ENCODE measurements around the gene WARS2. TPM values are rescaled to one million over a fixed set of nuclear protein-coding genes. Genes with fewer than 3 reads are reported as not detected.

WARS2 gene
- total RNA-seq, 1 donor: 19.9 TPM

DNA sequence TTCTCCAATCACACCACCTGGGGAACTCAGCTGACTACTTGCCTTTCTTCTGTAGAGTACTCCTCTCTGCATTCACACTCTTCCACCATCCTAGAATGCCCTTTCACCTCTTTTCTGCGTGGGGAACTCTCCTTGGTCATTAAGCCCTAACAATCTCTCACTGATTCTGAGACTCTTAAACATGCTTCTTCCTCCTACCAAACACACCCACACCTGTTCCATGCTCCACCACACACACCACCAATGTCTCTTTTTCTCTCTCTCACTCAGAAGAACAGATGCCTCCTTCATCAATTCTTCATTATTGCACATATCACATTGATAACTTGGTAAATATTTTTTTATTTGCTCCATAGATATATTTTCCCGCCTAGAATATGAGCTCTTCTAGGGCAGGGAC, 53.6 kb downstream of the WARS2 start:
- DNase-seq (ENCODE audit: low read depth in 2 of 3, low spot score in 2 of 3): no peak

DNA sequence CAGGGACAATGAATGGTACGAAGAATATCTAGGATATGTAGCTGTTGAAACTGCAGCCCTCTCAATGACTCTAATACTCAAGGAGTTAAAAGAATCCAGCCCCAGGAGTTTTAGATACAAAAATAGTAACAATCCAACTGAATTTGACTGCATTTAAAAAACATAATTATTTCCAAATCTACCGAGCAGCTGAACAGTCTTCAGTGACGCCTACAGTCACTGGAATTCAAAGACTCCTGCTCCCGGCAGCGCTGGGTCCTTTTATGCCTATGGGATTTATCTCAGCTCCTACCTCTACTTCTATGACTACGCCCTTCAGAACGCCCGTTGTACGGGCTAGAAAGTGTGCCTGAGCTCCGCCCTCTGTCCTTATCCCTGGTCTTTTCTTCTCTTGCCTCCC, 55.7 kb downstream of the WARS2 start:
- DNase-seq (ENCODE audit: low read depth in 2 of 3, low spot score in 2 of 3): no peak

DNA sequence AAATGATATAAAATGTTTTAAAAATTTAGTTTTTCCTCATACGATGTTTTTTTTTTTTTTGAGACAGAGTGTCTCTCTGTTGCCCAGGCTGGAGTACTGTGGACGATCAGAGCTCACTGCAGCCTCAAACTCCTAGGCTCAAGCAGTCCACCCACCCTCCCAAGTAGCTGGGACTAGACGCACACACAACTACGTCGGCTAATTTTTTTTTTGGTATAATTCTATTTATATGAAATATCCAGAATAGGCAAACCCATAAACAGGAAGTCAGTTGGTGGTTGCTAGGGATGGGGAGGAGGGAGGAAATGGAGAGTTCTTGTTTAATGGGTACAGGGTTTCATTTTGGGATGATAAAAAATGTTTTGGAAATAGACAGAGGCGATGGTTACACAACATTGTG, 56.5 kb downstream of the WARS2 start:
- no peak for DNase-seq (ENCODE audit: low read depth in 2 of 3, low spot score in 2 of 3)

DNA sequence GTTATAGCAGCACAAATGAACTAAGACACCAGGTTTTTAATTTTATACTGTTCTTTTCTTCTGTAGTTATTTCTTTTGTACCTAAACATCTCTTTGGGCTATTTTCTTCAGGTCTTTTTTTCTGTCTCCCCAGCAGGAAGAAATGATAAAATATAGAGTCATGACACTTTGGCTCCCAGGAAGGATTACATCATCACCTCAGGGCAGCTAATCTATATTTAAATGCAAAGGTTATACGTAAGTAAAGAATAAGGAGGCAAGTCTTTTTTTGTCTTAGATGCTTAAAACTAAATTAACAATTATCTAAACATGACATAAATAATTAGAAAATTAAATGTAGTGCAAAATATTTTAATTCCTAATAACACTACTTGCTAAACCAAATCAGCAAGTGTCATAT, 57.0 kb downstream of the WARS2 start:
- DNase-seq (ENCODE audit: low read depth in 2 of 3, low spot score in 2 of 3): no peak

DNA sequence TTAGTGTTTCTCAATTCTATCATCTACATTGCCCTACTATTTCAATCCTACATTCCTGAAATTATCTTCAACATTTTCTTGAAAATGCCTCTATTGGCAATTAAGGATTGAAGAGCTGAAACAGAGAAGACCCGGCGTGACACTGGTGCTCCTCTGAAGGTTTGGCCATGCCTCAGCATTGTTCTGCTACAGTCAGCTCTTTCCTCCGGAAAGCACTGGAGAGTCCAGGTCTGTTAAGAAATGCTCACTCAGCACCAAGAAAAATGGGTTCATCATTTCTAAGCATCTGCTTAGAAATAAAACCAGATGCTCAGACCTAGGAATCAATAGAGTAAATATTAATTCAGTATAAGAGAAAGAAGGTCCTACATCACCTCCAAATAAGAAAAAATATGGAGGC, 58.8 kb downstream of the WARS2 start:
- DNase-seq (ENCODE audit: low read depth in 2 of 3, low spot score in 2 of 3): no peak

DNA sequence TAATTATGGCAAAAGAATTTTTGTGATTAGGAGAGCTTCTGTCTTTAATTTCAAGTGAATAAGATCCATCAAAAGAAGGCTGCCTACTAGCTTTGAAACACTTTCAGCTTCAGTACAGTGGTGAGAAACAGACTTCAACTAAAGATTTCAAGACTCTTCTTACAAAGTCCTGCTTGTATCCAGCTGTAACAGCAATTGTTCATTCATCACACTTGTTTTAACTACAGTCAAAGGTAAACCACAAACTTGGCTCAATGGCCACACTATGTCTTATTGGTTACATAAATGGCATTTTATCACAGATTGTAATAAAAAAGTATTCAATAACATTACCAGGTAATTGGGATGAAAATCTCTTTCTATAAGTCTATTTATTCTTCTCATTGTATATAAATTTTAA, 59.2 kb downstream of the WARS2 start:
- no peak for DNase-seq (ENCODE audit: low read depth in 2 of 3, low spot score in 2 of 3)

DNA sequence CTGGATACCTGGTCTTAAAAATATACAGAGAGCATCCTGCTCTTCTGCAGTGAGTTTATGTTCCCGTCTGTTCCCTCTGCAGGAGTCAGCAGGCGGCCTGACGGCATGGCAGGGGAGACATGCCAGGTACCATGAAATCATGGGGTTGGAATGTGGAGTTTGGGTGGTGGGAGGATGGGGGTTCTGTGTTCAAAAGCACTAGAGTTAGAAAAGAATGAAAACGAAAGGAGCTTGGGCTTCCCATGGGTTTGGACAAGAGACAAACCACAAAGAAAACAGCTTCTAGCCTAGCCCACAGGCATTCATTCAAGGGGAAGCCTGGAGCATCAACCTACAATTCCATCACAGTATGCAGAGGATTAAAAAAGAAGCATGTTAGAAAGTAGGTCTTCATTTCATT, 59.9 kb downstream of the WARS2 start:
- no peak for DNase-seq (ENCODE audit: low read depth in 2 of 3, low spot score in 2 of 3)

DNA sequence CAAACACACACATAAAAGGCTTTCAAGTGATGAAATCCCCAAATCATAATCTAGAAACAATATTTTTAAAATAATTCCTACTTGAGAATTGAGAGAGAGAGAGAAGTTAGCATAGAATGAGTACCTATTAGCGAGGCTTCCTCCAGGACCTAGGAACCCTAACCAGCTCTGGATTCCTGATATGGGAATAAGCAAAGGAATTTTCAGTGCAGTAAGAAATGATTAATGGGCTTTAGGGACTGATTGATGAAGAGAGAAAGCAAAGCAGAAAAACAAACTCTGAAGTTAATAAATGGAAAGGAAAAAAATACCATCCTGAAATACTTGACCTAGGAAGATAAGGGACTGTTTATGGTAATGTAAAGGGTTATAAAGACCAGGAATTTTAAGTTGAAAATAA, 60.6 kb downstream of the WARS2 start:
- DNase-seq (ENCODE audit: low read depth in 2 of 3, low spot score in 2 of 3): no peak

DNA sequence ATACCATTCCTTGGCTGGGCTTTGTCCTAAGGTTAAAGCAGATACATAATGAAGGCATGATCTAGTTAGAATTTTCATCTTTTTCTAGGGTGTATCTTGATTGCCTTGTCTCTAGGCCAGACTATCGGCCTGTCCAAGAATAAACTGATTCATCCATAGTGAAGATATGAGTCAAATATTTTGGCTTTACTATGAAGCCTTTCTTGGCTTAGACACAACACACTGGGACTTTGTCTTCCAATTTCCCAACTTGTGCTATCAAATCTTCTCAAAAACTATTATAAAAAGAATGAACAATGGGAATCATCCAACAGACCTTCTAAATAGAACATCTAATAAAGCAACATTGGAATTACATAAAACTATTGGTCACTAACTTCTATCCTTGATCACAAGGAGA, 64.8 kb downstream of the WARS2 start:
- DNase-seq (ENCODE audit: low read depth in 2 of 3, low spot score in 2 of 3): no peak

DNA sequence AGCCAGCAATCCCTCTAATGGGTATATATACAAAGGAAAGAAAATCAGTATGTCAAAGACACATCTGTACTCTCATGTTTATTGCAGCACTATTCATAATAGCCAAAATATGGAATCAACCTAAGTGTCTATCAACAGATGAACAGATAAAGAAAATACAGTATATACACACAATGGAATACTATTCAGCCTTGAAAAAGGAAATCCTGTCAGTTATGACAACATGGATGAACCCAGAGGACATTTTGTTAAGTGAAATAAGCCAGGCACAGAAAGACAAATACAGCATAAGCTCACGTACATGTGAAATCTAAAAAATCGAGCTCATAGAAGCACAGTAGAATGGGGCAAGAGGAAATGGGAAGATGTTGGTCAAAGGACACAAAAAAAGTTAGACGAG, 69.1 kb downstream of the WARS2 start:
- no peak for DNase-seq (ENCODE audit: low read depth in 2 of 3, low spot score in 2 of 3)

DNA sequence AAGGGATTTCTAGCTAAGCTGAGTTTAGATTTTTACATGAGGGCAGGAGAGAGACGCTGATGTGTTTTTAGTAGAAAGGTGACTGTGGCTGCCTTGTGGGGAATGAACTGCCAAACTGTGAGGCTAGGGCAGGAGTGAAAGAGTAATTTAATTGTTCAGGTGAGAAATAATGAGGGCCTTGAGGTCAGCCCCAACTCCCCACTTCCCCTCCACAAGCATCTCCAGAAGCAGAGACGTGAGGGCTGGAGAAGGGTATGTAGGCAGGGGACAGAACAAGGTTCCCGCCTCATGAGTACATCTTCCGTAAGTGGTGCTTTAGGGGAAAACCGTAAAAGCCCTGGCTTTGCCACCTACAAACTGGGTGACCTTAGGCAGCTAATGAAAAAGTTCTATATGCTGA, 70.8 kb downstream of the WARS2 start:
- DNase-seq (ENCODE audit: low read depth in 2 of 3, low spot score in 2 of 3): no peak

DNA sequence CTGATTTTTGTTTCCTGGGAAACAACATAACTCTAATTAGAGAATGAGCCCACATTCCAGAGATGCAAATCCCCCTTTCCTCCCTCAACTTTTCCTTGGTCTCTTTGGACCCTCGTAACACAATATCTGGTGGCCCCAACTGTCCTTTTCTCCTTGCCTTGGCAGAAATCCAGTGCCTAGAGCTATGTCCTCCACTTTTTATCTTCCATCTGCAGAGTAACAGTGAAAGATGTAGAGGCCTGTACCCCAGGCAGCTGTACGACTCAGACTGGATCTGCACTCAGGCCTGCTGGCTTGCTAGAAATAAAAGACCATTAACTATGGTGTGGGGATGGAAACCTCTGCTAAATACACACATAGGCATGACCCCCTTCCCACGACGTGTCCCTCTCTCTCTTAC, 72.0 kb downstream of the WARS2 start:
- DNase-seq (ENCODE audit: low read depth in 2 of 3, low spot score in 2 of 3): no peak

DNA sequence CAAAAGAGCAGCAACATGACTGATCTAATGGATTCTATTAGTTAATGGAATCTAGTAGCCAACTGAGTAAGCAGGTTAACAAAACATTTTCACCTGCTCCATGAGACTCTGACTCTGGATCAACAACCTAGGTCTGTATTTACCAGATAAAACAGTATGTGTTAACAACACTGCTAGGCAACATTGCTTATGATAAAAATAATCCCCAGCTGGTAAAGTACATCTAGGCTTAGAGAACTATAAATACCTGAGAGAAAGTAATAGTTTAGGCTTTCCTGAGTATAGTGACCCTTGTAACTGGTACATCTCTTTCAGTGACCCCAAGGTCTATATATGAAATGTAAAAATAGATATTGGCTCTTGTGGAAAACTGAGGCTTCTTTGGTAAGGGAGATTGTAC, 78.8 kb downstream of the WARS2 start:
- DNase-seq (ENCODE audit: low read depth in 2 of 3, low spot score in 2 of 3): no peak

DNA sequence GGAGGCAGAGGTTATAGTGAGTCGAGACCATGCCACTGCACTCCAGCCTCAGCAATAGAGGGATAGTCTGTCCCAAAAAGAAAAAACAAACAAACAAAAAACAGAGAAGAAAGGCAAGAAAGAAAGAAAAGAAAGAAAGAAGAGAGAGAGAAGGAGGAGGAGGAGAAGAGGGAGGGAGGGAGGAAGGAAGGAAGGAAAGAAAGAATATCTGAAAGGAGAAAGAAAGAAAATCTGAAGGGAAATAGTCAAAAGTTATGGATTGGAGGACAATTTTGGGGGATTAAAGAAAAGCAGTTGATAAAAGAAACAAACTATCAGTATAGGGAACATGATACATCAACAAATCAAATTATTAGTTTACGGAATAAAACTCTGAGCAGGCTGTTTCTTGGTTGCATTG, 84.9 kb downstream of the WARS2 start:
- no peak for DNase-seq (ENCODE audit: low read depth in 2 of 3, low spot score in 2 of 3)

DNA sequence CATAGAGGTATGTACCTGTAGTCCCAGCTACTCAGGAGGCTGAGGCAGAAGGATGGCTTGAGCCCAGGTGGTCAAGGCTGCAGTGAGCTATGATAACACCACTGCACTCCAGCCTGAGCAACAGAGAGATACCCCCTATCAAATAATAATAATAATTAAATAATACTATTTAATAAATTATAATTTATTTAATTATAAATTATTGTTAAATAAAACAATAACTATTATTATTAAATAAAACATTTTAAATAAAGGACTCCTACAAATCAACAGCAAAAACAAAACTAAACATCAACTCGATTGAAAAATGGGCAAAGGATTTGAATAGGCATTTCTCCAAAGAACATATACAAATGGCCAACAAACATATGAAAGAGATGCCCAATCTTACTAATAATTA, 86.5 kb downstream of the WARS2 start:
- no peak for DNase-seq (ENCODE audit: low read depth in 2 of 3, low spot score in 2 of 3)

DNA sequence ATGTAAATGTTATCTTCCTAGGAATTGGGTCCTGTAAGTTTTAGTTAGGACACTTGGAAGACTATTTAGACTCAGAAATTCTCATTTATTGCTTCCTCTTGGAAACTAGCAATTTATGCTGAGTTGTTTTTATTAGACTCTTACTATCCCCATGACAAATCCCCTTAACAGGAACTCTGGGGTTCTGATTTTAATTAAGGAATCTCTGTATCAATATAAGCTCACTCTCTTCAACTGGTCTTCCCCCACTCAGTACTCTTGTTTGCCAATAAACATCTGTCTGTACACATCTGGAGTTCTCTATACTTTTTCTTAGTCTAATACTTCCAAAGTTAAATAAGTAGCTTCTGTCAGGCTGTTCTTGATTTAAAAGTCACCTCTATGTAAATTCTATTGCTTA, 88.2 kb downstream of the WARS2 start:
- no peak for DNase-seq (ENCODE audit: low read depth in 2 of 3, low spot score in 2 of 3)

DNA sequence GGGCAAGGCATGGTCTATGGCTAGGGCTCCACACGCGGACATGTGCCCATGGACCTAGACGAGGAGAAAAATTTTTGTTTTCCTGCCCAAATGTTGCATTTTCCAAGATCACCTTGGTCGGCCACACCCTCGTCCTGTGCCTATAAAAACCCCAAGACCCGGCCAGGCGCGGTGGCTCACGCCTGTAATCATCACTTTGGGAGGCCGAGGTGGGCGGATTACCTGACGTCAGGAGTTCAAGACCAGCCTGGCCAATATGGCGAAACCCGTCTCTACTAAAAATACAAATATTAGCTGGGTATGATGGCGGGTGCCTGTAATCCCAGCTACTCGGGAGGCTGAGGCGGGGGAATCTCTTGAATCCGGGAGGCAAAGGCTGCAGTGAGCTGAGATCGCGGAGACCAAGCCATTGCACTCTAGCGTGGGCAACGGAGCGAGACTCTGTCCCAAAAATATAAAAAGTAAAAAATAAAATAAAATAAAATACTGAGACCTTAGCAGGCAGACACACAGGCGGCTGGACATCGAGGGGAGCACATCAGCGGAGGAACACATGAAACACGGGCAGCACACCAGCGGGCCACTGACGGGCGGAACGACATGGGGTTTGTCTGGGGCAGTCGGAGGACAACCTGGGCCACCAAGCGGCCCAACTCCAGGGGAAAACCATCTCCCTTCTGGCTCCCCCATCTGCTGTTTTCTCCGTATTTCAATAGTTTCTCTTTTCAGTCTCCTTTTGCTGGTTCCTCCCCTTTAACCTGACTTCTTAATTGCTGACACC, 91.6 kb downstream of the WARS2 start:
- no peak for DNase-seq (ENCODE audit: low read depth in 2 of 3, low spot score in 2 of 3)

DNA sequence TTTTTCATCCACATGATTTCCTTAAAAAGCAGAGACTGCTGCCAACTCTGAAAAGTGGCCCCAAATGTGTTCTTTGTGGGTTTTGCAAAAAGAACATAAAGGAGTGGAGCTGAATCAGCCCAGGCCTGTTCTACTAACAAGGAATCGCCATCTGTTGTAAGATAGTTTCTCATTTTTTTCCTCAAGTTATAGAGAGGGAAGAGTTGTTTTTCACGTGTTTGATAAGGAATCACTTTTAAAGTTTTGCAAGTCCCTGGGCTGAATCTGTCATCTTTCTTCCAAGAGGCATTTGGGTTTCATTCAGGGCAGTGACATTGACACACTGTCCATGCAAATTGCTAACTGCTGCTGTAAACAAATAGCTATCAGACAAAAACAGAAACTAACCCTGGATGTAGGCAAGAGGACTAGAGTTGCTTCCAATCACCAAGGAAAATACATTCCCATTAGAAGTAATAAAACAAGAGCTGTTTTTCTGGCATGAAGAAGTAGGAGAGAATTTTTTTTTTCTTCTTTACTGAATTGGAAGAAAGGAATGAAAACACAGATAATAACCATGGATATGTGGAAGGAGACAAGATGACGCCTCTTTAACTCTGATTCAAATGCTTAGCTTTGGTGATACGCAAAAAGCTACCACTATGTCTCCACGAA, 93.5 kb downstream of the WARS2 start:
- DNase-seq (ENCODE audit: low read depth in 2 of 3, low spot score in 2 of 3): no peak

DNA sequence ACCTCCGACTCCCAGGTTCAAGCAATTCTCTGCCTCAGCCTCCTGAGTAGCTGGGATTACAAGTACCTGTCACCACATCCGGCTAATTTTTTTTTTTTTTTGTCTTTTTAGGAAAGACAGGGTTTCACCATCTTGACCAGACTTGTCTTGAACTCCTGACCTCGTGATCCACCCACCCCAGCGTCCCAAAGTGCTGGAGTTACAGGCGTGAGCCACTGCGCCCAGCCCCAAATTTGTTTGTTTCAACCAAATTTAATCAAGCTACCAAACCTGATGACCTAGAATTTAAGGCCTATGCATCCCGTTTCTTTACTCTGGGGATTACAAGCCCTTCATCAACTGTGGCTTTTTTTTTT, 94.0 kb downstream of the WARS2 start:
- no peak for DNase-seq (ENCODE audit: low read depth in 2 of 3, low spot score in 2 of 3)

DNA sequence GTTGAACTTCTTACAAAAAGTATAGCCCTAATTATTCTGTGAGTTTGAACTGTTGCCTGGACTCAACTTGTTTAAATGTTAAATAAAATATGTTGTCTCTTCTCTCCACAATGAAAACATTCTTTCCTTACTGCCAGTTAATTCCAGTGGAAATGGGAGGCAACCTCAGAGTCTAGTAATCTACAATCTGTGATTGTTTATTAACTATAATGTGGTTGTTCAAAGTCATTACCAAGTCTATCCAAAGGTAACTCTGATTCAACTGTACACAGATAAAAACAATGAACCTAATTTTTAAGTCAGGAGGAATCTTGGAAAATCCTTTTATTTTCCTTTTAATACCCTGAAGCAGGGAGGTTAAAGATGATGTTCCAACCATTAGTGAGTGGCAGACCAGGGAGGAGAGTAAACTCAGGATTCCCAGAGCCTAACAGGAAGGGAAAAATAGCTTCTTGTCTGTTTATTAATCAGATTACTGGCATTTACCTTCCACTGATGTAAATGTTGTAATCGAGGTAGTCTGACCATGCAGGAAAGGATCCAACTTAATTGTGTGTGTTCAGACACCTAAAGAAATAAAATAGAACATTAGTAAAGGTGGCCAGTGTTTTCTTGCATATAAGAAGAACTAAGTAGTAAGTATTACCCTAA, 95.2 kb downstream of the WARS2 start:
- DNase-seq (ENCODE audit: low read depth in 2 of 3, low spot score in 2 of 3): no peak

DNA sequence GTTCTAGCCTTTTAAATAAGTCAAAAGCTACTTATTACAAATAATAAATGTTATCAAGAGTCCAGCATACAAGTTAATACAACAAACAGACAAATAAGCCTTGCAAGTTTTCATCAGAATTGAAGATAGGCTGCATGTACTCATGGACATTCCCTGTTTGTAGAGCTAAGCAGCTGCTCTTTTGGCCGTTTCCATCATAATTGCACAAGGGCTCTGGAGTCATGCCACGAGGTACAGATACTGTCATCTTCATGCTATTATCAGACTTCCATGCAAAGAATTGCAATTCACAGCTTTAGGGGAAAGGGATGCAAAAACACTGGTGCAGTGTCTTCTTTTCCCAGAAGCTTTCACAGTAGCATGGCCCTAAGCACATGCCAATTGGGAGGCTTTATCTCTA, 99.5 kb downstream of the WARS2 start:
- no peak for DNase-seq (ENCODE audit: low read depth in 2 of 3, low spot score in 2 of 3)

DNA sequence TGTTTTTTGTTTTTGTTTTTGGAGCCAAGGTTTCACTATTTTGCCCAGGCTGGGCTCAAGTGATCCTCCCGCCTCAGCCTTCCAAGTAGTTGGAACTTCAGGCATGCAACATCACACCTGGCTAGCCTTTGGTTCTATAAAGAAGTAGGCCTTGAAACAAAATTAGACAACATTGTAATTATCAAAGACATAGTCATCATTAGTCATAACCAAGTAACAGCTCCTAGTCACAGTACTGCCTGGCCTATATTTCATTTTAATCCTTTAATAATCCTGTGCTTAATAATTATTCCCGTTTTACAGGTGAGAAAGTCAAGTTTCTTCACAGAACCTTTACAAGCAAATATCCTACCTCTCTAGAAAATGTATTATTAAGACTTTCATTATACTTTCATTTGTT, 100.0 kb downstream of the WARS2 start:
- DNase-seq (ENCODE audit: low read depth in 2 of 3, low spot score in 2 of 3): no peak

All from hematopoietic multipotent progenitor cell (in vitro differentiated cells).